Esophagus muscularis mucosa (tissue), 4 donors: ENCODE measurements around the gene GPBAR1. TPM values are rescaled to one million over a fixed set of nuclear protein-coding genes. Genes with fewer than 3 reads are reported as not detected.

Experiments
- DNase-seq: peaks from one replicate; pipeline ENCODE4 v3.0.0-alpha.2; 2017; ENCODE audit errors: extremely low spot score
- H3K27ac ChIP-seq, 4 donors: fragments of 200-600 bp; sonication (generic); replicated peaks in 1 of 4; 1 replicate in 3 of 4; 2 replicates in 1 of 4; pipeline ENCODE4 v1.5.1; 2016 to 2019; ENCODE audit warnings: mild to moderate bottlenecking in 1 of 4
- H3K27me3 ChIP-seq, 4 donors: fragments of 200-600 bp; sonication (generic); one replicate each; pipeline versions ENCODE4 v1.5.1 to v1.6.0; 2016 to 2019
- H3K36me3 ChIP-seq, 4 donors: fragments of 200-600 bp; sonication (generic); one replicate each; pipeline ENCODE4 v1.5.1; 2016 to 2019
- H3K4me1 ChIP-seq, 4 donors: fragments of 200-600 bp; sonication (generic); one replicate each; pipeline ENCODE4 v1.5.1; 2016 to 2019
- H3K4me3 ChIP-seq, 4 donors: fragments of 200-600 bp; sonication (generic); 1 replicate in 2 of 4; 2 replicates in 2 of 4; pipeline ENCODE4 v1.5.1; 2016 to 2019; ENCODE audit warnings: mild to moderate bottlenecking in 4 of 4, moderate library complexity in 1 of 4
- H3K9me3 ChIP-seq, 4 donors: fragments of 200-600 bp; sonication (generic); 1 replicate in 3 of 4; 2 replicates in 1 of 4; pipeline ENCODE4 v1.5.1; 2016 to 2019
- EP300 ChIP-seq: sonication (generic); formaldehyde crosslinking; IDR thresholded peaks from one replicate; pipeline ENCODE4 v1.6.1; 2017; ENCODE audit warnings: antibody characterized with exemption
- POLR2A ChIP-seq: fragments of 450-650 bp; IDR thresholded peaks from one replicate; pipeline ENCODE4 v1.6.1; 2017; ENCODE audit warnings: antibody characterized with exemption, moderate library complexity, mild to moderate bottlenecking, low read depth
- POLR2AphosphoS5 ChIP-seq, 2 donors: sonication (generic); formaldehyde crosslinking; IDR thresholded peaks; one replicate each; pipeline ENCODE4 v1.6.1; 2017; ENCODE audit warnings: antibody characterized with exemption in 2 of 2
- WGBS: methylation state at CpG from one replicate; pipeline ENCODE4 v1.1.5; 2018; 5-methylcytosine and 5-hydroxymethylcytosine counted together
- intact Hi-C: fragments of 100-400 bp; cut with DNase I; formaldehyde crosslinking; loops from one replicate; pipeline ENCODE4 v1.15.1; 2023
- total RNA-seq, 4 donors: library from RNA; depleted of rRNA; stranded (reverse); fragments of >200 nt; gene quantifications; one replicate each; pipeline versions ENCODE4 v1.1.0 to v1.2.1, GENCODE V29; 2016
- TF ChIP-seq, protein P1 (sequence below), 3 experiments: fragments of 200-600 bp in 2 of 3; fragments of 450-650 bp in 1 of 3; sonication (generic) in 2 of 3; IDR thresholded peaks; one replicate each; pipeline ENCODE4 v1.5.1; 2017 to 2019; ENCODE audit warnings: antibody characterized with exemption in 3 of 3, mild to moderate bottlenecking in 2 of 3, moderate library complexity in 1 of 3

The GPBAR1 gene, protein sequence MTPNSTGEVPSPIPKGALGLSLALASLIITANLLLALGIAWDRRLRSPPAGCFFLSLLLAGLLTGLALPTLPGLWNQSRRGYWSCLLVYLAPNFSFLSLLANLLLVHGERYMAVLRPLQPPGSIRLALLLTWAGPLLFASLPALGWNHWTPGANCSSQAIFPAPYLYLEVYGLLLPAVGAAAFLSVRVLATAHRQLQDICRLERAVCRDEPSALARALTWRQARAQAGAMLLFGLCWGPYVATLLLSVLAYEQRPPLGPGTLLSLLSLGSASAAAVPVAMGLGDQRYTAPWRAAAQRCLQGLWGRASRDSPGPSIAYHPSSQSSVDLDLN
- total RNA-seq, result 1 to 10 TPM in 3 of 4 donors, under 1 TPM in 1; 0.42 to 4.5 (median 3.9) TPM

DNA sequence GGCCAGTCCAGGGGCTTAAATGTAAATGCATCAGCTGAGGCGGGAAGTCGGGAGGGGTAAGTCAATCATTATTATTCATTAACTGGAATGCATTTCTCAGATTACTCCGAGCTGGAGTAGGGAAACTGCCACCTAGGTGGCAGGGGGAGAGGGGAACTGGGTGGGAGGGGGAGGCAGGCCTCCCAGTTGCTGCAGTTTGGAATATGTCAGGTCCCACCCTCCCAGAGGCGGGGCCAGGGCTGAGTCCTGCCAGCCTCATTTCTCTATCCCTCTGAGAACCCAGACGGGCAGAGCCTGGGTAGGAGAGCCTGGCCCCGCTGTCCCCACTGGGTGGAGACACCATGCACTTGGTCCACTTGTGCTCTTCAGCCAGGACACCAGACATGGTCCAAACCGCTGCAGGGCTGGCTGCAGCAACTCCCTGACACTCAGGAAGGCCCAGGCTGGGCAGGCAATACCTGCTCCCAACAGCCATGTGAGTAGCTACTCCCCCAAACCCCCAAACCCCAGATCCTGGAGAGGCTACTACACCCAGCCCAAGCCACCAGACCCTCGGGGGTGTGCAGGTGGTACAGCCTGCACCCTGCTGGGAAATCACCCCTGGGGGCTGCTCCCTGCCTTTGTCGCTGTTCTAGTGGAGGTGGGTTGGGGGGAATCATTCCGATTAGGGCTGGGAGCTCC lies at the start of gene GPBAR1:
Gene GPBAR1, plus strand, starts transcription at position 274 of the 681 bp plus-strand sequence. CDS start 1,710 bp downstream, outside the sequence.
- Histone ChIP-seq H3K4me3 (peak within 1 kb of the TSS in 1 of 4 donors; percentile 14), H3K36me3 (peaks cover 16 to 48% (median 42%) of the 10 kb centered on the region in 4 donors), H3K27me3 (no peaks in the 10 kb centered on the region), H3K4me1 (peaks cover 62 to 75% (median 66%) of the 10 kb centered on the region in 4 donors), H3K27ac (peak within 1 kb of the TSS; percentile 70 to 89 (median 82)), H3K9me3 (no peaks in the 10 kb centered on the region)
- intact Hi-C loops, result loop anchor here (5.0 kb wide), 1 partner anchor 44 kb away; the partner anchor contains the start of gene ARPC2
- WGBS, result 66% methylated on average over 9 of the region's 10 CpGs
- TF ChIP-seq POLR2AphosphoS5 (IDR thresholded peaks at IDR 0.05) (peak in 1 of 2 donors; percentile 29), POLR2A (no peak), EP300 (no peak)
- TF ChIP-seq, protein P1, sequence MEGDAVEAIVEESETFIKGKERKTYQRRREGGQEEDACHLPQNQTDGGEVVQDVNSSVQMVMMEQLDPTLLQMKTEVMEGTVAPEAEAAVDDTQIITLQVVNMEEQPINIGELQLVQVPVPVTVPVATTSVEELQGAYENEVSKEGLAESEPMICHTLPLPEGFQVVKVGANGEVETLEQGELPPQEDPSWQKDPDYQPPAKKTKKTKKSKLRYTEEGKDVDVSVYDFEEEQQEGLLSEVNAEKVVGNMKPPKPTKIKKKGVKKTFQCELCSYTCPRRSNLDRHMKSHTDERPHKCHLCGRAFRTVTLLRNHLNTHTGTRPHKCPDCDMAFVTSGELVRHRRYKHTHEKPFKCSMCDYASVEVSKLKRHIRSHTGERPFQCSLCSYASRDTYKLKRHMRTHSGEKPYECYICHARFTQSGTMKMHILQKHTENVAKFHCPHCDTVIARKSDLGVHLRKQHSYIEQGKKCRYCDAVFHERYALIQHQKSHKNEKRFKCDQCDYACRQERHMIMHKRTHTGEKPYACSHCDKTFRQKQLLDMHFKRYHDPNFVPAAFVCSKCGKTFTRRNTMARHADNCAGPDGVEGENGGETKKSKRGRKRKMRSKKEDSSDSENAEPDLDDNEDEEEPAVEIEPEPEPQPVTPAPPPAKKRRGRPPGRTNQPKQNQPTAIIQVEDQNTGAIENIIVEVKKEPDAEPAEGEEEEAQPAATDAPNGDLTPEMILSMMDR (IDR thresholded peaks at IDR 0.05), result no peak
- DNase-seq, result no peak

- Histone ChIP-seq H3K4me1 (peaks cover 10 to 23% (median 20%) of the 10 kb centered on the region in 4 donors), H3K27me3 (no peaks in the 10 kb centered on the region), H3K36me3 (no peaks in the 10 kb centered on the region), H3K27ac (no peak overlapping the region), H3K9me3 (no peaks in the 10 kb centered on the region), H3K4me3 (no peak overlapping the region)
- 64% methylated on average over 1 of the region's 1 CpG for WGBS
- TF ChIP-seq EP300 (no peak), POLR2A (no peak), POLR2AphosphoS5 (IDR thresholded peaks at IDR 0.05) (no peak)
- TF ChIP-seq, protein P1 (IDR thresholded peaks at IDR 0.05), result no peak
- DNase-seq, result no peak
- intact Hi-C loops, result no loop called here
Measured at GRCh38 chr2:218214116-218214515, 46.7 kb upstream of the GPBAR1 start.

GRCh38 chr2:218216336-218216673 lies 44.5 kb upstream of the GPBAR1 start:
- Histone ChIP-seq H3K27me3 (no peaks in the 10 kb centered on the region), H3K36me3 (no peaks in the 10 kb centered on the region), H3K9me3 (no peaks in the 10 kb centered on the region), H3K27ac (peak overlapping the region; percentile 89 to 96 (median 94)), H3K4me1 (peaks cover 30 to 45% (median 42%) of the 10 kb centered on the region in 4 donors), H3K4me3 (peak overlapping the region; percentile 84 to 96 (median 86))
- 37% methylated on average over 9 of the region's 9 CpGs for WGBS
- intact Hi-C loops, result loop anchor here (5.0 kb wide), 1 partner anchor 46 kb away; the partner anchor contains the start of gene GPBAR1
- TF ChIP-seq EP300 (no peak), POLR2AphosphoS5 (IDR thresholded peaks at IDR 0.05) (no peak), POLR2A (no peak)
- TF ChIP-seq, protein P1 (IDR thresholded peaks at IDR 0.05), result no peak
- no peak for DNase-seq

GRCh38 chr2:218216674-218217359 lies 44.0 kb upstream of the GPBAR1 start, which contains the start of gene ARPC2:
TSS of gene ARPC2 (plus strand) at chr2:218217189. CDS start at chr2:218217471, 282 bp downstream.
- Histone ChIP-seq H3K36me3 (no peaks in the 10 kb centered on the region), H3K27me3 (no peaks in the 10 kb centered on the region), H3K9me3 (no peaks in the 10 kb centered on the region), H3K27ac (peak within 1 kb of the TSS; percentile 89 to 96 (median 94)), H3K4me1 (peaks cover 33 to 50% (median 47%) of the 10 kb centered on the region in 4 donors), H3K4me3 (peak within 1 kb of the TSS; percentile 84 to 96 (median 86))
- TF ChIP-seq POLR2A, result peak; percentile 43
- TF ChIP-seq EP300, result no peak
- peak; percentile 97 to 98 for TF ChIP-seq POLR2AphosphoS5 (IDR thresholded peaks at IDR 0.05)
- TF ChIP-seq, protein P1 (IDR thresholded peaks at IDR 0.05), result peak in 1 of 3 experiments; percentile 35
- peak; percentile 98 for DNase-seq
- intact Hi-C loops, result loop anchor here (5.0 kb wide), 1 partner anchor 45 kb away; the partner anchor contains the start of gene GPBAR1
- WGBS, result under 1% methylated on average over 45 of the region's 60 CpGs
